Measurements from ENCODE around the gene TSR2. TPM values are rescaled to one million over a fixed set of nuclear protein-coding genes. Genes with fewer than 3 reads are reported as not detected.

The TSR2 gene
- total and polyA plus RNA-seq, 2 of the 8 experiments (the other 6 are each of a cell fraction or from before 2014, with no cell fraction given), result 15.1 to 44.2 TPM

DNA sequence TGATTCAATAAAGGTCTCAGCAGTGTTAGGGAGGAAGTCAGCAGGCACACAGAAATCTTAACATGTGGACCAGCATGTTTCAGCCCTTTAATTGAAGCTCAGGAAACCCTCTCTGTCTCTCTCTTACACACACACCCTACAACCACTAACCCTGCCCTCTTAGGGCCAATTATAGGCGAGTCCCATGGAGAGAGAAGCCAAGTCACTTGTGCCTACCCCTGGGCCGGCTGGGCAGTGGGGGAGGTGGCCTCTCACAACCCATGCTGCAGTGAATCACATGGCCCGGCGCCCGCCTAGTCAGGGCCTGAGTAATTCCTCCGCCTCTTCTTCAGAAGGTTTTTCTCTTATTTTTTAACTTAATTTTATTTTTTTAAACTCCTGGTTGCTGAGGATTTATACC lies 52.1 kb downstream of the TSR2 start:
- Histone ChIP-seq H3K9ac (replicated peaks in 1 of 4; ENCODE audit: extremely low read depth in 1 of 4, low read depth in 3 of 4, low read length in 3 of 4) (no peak overlapping the region), H3K27ac (ENCODE audit: low read depth, low read length) (no peak overlapping the region), H2BK12ac (ENCODE audit: low read depth, low read length) (no peak overlapping the region), H4K91ac (replicated peaks; ENCODE audit: insufficient read length, low read length) (no peak overlapping the region), H3K14ac (ENCODE audit: insufficient read length) (no peak overlapping the region), H2BK15ac (ENCODE audit: low read length) (no peak overlapping the region), H3K18ac (ENCODE audit: extremely low read depth, low read length) (no peak overlapping the region), H3K36me3 (ENCODE audit: control insufficient read depth in 2 of 4, insufficient read depth in 4 of 4, low read length in 3 of 4) (no peaks in the 10 kb centered on the region), H3K4me3 (ENCODE audit: extremely low read depth in 1 of 4, insufficient read depth in 2 of 4, low read depth in 3 of 4, low read length in 4 of 4) (no peak overlapping the region), H3K56ac (replicated peaks; ENCODE audit: insufficient read length, low read depth, low read length) (no peak overlapping the region), H3K79me2 (ENCODE audit: control insufficient read depth in 1 of 2, insufficient read depth in 2 of 2, low read length in 2 of 2) (peaks cover 2 to 64% of the 10 kb centered on the region in 2 experiments; a peak in 2 of 4 replicates), H3K23me2 (ENCODE audit: low read depth, low read length) (no peaks in the 10 kb centered on the region; the same call in 1 of the 2 replicates), H3K4ac (replicated peaks; ENCODE audit: insufficient read length, low read depth, low read length) (no peak overlapping the region), H3K23ac (ENCODE audit: insufficient read length) (no peak overlapping the region), H3K27me3 (replicated peaks in 1 of 4; ENCODE audit: control insufficient read depth in 3 of 4, extremely low read depth in 1 of 4, insufficient read depth in 3 of 4, low read length in 3 of 4) (no peaks in the 10 kb centered on the region), H2BK5ac (ENCODE audit: low read depth, low read length) (no peak overlapping the region), H2BK120ac (replicated peaks; ENCODE audit: low read depth, low read length) (no peak overlapping the region), H2BK20ac (ENCODE audit: low read length) (no peak overlapping the region), H4K8ac (ENCODE audit: extremely low read depth, insufficient read depth, low read length) (no peak overlapping the region), H4K5ac (ENCODE audit: insufficient read length, low read depth, low read length) (no peak overlapping the region), H3K4me1 (replicated peaks in 1 of 4; ENCODE audit: control insufficient read depth in 3 of 4, insufficient read depth in 4 of 4, low read length in 3 of 4) (peaks cover 0 to 9% (median 7%) of the 10 kb centered on the region in 4 experiments; a peak in 3 of 7 replicates), H2AFZ (ENCODE audit: low read length) (no peak overlapping the region), H3K9me3 (ENCODE audit: insufficient read depth in 2 of 2, low read depth in 1 of 2, low read length in 1 of 2) (no peaks in the 10 kb centered on the region), H4K20me1 (replicated peaks in 1 of 2; ENCODE audit: control insufficient read depth in 1 of 2, insufficient read depth in 2 of 2, low read length in 2 of 2) (peaks cover 0 to 2% of the 10 kb centered on the region in 2 experiments), H2AK5ac (ENCODE audit: low read depth, low read length) (no peak overlapping the region), H3K4me2 (ENCODE audit: insufficient read depth in 1 of 2, low read depth in 2 of 2, low read length in 2 of 2) (no peak overlapping the region; a peak in 2 of 4 replicates), H3K79me1 (ENCODE audit: low read depth, low read length) (no peaks in the 10 kb centered on the region; the same call in 1 of the 2 replicates)
- FAIRE-seq (no peak), DNase-seq (ENCODE audit: low read depth in 1 of 2, low spot score in 2 of 2) (no peak)
- POLR2A ChIA-PET (ENCODE audit: partially characterized antibody), result interaction anchor here (1.9 kb wide), 1 partner anchor 13 kb away, joined by 5 read pairs; no protein-coding TSS in a partner anchor
- CTCF ChIA-PET (ENCODE audit: partially characterized antibody), result no interaction called here
- 62% methylated on average over 5 of the region's 6 CpGs; no CpG with 5 or more reads in 1 of the 2 experiments for WGBS, 2 experiments (ENCODE audit: extremely low coverage in 1 of 2, insufficient coverage in 1 of 2, insufficient read length in 1 of 2, insufficient replicate concordance in 2 of 2, low coverage in 1 of 2, low lambda C conversion rate in 2 of 2, missing lambda C conversion rate in 1 of 2)
- TF ChIP-seq CBX5 (IDR thresholded peaks at IDR 0.05; ENCODE audit: low read depth, low read length) (no peak), SP1 (IDR thresholded peaks at IDR 0.05; ENCODE audit: low read depth, low read length) (no peak), MAFK (IDR thresholded peaks at IDR 0.05; ENCODE audit: low read depth, low read length) (no peak), RNF2 (IDR thresholded peaks at IDR 0.05; ENCODE audit: borderline replicate concordance, low read depth, low read length, missing control alignments, poor library complexity, severe bottlenecking) (no peak)
